Aorta (tissue), 5 donors: Measurements from ENCODE around the gene PTTG1IP. TPM values are rescaled to one million over a fixed set of nuclear protein-coding genes. Genes with fewer than 3 reads are reported as not detected.

ENCODE experiments used
- ATAC-seq: fragments of 200-7000 bp; cut with Tn5 transposase; one replicate; pipeline ENCODE4 v1.9.1; 2022; ENCODE audit warnings: moderate library complexity; ENCODE audit not compliant: low FRiP score
- DNase-seq, 2 donors: peaks; one replicate each; pipeline ENCODE4 v3.0.0-alpha.2; 2020
- H3K27ac ChIP-seq, 2 donors: one replicate each; pipeline ENCODE4 v1.5.1; 2013; ENCODE audit warnings: low read length in 2 of 2, mild to moderate bottlenecking in 2 of 2, moderate library complexity in 2 of 2, control low read depth in 1 of 2, inconsistent platforms in 1 of 2, low read depth in 1 of 2
- H3K27me3 ChIP-seq, 2 donors: one replicate each; pipeline ENCODE4 v1.6.1; 2013; ENCODE audit warnings: control low read depth in 1 of 2, low read length in 1 of 2, mild to moderate bottlenecking in 1 of 2, moderate library complexity in 1 of 2; ENCODE audit not compliant: insufficient read depth in 2 of 2, control insufficient read depth in 1 of 2
- H3K36me3 ChIP-seq, 2 donors: one replicate each; pipeline ENCODE4 v1.6.1; 2013; ENCODE audit warnings: control low read depth in 1 of 2, low read length in 1 of 2, mild to moderate bottlenecking in 1 of 2; ENCODE audit not compliant: insufficient read depth in 2 of 2, control insufficient read depth in 1 of 2
- H3K4me1 ChIP-seq, 2 donors: one replicate each; pipeline ENCODE4 v1.6.1; 2013; ENCODE audit warnings: low read length in 2 of 2, control low read depth in 1 of 2, mild to moderate bottlenecking in 1 of 2, moderate library complexity in 1 of 2; ENCODE audit not compliant: insufficient read depth in 2 of 2, control insufficient read depth in 1 of 2
- H3K4me3 ChIP-seq, 2 donors: one replicate each; pipeline ENCODE4 v1.5.1; 2013; ENCODE audit warnings: low read length in 2 of 2, control low read depth in 1 of 2, mild to moderate bottlenecking in 1 of 2
- H3K9me3 ChIP-seq: one replicate; pipeline ENCODE4 v1.6.1; 2013; ENCODE audit warnings: mild to moderate bottlenecking, low read length; ENCODE audit not compliant: control insufficient read depth
- WGBS, 2 donors: extraction: QIAGEN DNeasy Blood & Tissue Kit; methylation state at CpG; one replicate each; pipeline ENCODE4 v1.1.7; 2013; 5-methylcytosine and 5-hydroxymethylcytosine counted together
- intact Hi-C, 2 donors: fragments of 100-400 bp; cut with DNase I; formaldehyde crosslinking; loops; one replicate each; pipeline versions ENCODE4 v1.14.2 to v1.15.0; 2022
- polyA plus RNA-seq, 2 donors: library from polyadenylated mRNA; stranded (reverse); fragments of 200-250 nt; gene quantifications; one replicate each; pipeline ENCODE4 v1.2.3, GENCODE V29; 2013
- total RNA-seq, 2 donors: library from RNA; stranded (reverse); fragmentation: NEBNext Ultra II Directional; extraction: Animal tissue kit (Norgen Biotek cat#: 25700); gene quantifications; one replicate each; pipeline ENCODE4 v1.2.1, GENCODE V29; 2021
- donor health status: healthy with polysubstance abuse.
- donor health status: Bipolar disorder and iron deficiency.
- donor health status: DM: no; HTN: no; CAD: no.
- donor health status: DM: no; HTN: no; CAD: no.
- donor health status: DM: yes; HTN: yes; CAD: no.

PTTG1IP gene
- total and polyA plus RNA-seq, 4 donors: 103 to 271 (median 230) TPM

- DNase-seq (peak in 1 of 2 donors; percentile 75), ATAC-seq (no peak)
- peaks cover 6 to 8% of the 10 kb centered on the region in 2 donors for H3K36me3 ChIP-seq
- no peaks in the 10 kb centered on the region for H3K9me3 ChIP-seq
- H3K4me3 ChIP-seq: no peak overlapping the region
- H3K27ac ChIP-seq: no peak overlapping the region
- intact Hi-C loops: no loop called here
- H3K27me3 ChIP-seq: no peaks in the 10 kb centered on the region
- no peaks in the 10 kb centered on the region for H3K4me1 ChIP-seq
- WGBS, 2 donors: 79 to 81% methylated on average over 23 to 24 of the region's 24 CpGs
Observed at GRCh38 chr21:44847261-44848056, 26.0 kb downstream of the PTTG1IP start.

DNA sequence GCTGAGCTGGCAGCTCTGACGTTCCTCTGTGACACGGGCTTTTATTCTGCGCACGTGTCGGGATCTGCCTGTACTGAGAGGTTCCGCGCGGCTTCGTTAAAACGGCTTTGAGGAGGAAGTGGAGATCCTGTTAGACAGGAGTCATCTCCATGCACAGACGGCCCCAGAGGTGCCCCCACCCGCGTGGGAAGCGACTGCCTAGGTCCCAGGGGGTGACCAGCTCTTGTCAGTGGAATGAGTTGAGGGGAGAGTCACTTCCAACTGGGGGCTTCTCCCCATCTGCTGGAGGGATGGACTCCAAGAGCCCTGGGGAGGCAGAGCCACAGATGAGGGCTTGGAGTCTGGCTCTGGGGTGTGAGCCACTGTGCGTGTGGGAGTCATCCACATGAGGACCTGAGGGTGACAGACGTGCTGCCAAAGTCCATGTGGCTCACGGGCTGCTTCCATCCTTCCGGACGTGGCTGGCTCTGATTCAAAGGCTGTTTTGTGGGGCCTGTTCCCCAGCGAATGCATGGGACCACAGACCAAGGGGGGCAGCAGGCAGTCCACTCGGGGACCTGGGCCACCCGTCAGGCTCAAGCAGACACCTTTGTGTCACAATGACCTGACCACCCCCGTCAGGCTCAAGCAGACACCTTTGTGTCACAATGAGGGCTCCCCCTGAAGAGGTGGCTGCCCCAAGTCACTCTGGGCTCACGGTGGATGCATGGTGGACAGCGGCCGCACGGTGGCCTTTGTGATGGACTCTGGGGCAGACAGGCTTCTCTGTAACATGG lies 26.8 kb downstream of the PTTG1IP start:
- Histone ChIP-seq H3K36me3 (peaks cover 6 to 8% of the 10 kb centered on the region in 2 donors), H3K4me1 (no peaks in the 10 kb centered on the region), H3K27me3 (no peaks in the 10 kb centered on the region), H3K9me3 (no peaks in the 10 kb centered on the region), H3K4me3 (no peak overlapping the region), H3K27ac (no peak overlapping the region)
- 35 to 38% methylated on average over 27 of the region's 27 CpGs for WGBS, 2 donors
- intact Hi-C loops: no loop called here
- peak; percentile 60 for ATAC-seq
- DNase-seq: peak; percentile 84 to 85

DNA sequence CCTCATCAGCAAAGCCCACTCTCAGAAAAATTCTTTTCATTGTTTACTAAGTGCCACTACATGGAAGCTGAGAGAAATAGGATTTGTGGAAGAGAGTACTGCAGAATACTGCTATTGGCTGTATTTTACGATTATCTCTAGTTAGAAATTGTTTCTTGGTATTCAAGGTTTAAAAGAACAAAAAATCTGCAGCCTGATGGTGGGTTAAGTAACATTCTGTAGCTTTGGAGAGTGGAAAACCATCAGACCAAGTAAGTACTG lies 27.3 kb downstream of the PTTG1IP start:
- no peaks in the 10 kb centered on the region for H3K9me3 ChIP-seq
- no peak for ATAC-seq
- H3K4me1 ChIP-seq: no peaks in the 10 kb centered on the region
- no peaks in the 10 kb centered on the region for H3K27me3 ChIP-seq
- no peak for DNase-seq
- no peak overlapping the region for H3K27ac ChIP-seq
- H3K36me3 ChIP-seq: peaks cover 6 to 7% of the 10 kb centered on the region in 2 donors
- intact Hi-C loops: no loop called here
- no peak overlapping the region for H3K4me3 ChIP-seq
- WGBS, 2 donors: 12% methylated on average over 1 of the region's 1 CpG

DNA sequence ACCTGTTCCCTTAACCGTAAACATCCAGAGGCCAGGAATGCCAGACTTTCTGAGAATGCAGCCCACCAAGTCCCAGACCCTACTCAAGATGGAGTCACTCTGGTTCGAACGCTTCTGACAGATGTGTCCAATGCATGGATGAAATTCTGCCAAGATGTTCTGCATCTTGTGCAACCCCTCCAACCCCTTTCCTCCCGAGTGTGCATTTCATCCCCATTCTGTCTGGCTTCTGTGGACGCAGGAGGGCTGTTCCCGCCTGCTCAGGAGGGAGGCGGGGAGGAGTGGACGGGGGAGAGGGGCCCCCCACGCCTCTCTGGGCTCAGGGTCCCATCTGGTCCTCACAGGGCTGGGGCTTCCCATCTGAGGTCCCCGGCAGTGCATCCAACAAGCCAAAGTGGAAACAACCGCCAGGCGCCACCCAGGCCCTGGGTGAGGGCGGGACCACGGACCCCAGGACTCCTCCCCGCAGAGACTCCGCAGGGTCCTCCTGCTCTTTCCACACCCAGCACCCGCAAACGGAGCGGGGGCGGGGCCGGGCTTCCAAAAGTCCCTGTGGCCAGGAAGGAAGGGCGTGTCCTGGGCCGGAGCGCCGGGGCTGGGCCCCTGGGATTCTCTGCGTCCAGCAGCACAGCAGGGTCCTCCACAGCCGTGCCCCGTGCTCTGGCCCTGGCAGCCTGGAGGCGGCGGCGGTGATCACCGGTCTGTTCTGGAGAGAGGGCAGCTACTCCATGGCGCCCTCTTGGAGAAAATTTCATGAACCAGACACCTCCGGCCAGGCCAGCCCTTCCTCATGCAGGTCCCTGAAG lies 27.9 kb downstream of the PTTG1IP start:
- DNase-seq (peak; percentile 82 to 91), ATAC-seq (peak; percentile 73)
- peaks cover 6 to 7% of the 10 kb centered on the region in 2 donors for H3K36me3 ChIP-seq
- intact Hi-C loops: no loop called here
- H3K27me3 ChIP-seq: no peaks in the 10 kb centered on the region
- no peaks in the 10 kb centered on the region for H3K9me3 ChIP-seq
- H3K4me3 ChIP-seq: no peak overlapping the region
- no peaks in the 10 kb centered on the region for H3K4me1 ChIP-seq
- no peak overlapping the region for H3K27ac ChIP-seq
- WGBS, 2 donors: 11% methylated on average over 30 to 34 of the region's 34 CpGs

GRCh38 chr21:44844256-44844655 lies 29.2 kb downstream of the PTTG1IP start:
- WGBS, 2 donors: 59 to 66% methylated on average over 16 of the region's 16 CpGs
- Histone ChIP-seq H3K4me1 (no peaks in the 10 kb centered on the region), H3K9me3 (no peaks in the 10 kb centered on the region), H3K4me3 (no peak overlapping the region), H3K36me3 (no peaks in the 10 kb centered on the region), H3K27ac (no peak overlapping the region), H3K27me3 (no peaks in the 10 kb centered on the region)
- ATAC-seq (no peak), DNase-seq (no peak)
- intact Hi-C loops: no loop called here

DNA sequence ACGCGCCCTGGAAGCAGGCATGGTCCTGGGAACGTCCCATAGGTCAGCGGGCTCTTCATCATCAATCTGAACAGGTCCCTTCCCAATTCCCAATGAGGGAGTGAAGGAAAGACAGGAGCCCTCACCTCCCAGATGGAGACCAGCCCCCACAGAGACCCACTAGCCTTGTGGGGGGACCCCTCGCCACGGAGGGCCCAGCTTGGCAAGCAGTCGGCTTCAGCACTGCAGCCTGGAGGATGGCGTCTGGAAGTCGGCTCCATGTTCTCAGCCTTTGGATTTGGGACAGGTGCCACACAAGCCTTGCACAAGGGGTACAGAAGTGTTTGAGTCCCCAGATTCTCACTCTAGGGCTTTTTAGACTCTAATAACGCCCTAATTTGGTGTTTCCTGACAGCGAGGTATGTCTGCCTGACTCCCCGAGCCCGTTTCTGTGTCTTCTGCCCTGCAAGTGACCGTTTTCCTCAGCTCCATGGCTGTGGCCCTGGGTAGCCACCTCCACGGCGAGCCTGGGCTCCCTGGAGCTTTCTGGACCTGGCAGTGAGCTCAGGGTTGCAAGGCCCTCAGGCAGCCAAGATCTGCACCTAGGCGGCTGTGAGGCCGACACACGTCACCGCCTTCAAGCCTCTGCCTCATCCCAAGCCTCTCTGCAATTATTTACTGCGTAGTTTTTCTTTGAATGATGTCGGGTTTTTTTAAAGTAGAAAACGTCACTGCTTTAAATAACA lies 30.6 kb downstream of the PTTG1IP start:
- H3K27me3 ChIP-seq: no peaks in the 10 kb centered on the region
- no peaks in the 10 kb centered on the region for H3K4me1 ChIP-seq
- H3K9me3 ChIP-seq: no peaks in the 10 kb centered on the region
- no peaks in the 10 kb centered on the region for H3K36me3 ChIP-seq
- H3K4me3 ChIP-seq: no peak overlapping the region
- DNase-seq (no peak), ATAC-seq (no peak)
- H3K27ac ChIP-seq: no peak overlapping the region
- intact Hi-C loops: no loop called here
- 78 to 80% methylated on average over 23 of the region's 23 CpGs for WGBS, 2 donors

- Histone ChIP-seq H3K4me3 (no peak overlapping the region), H3K36me3 (no peaks in the 10 kb centered on the region), H3K4me1 (no peaks in the 10 kb centered on the region), H3K27me3 (no peaks in the 10 kb centered on the region), H3K9me3 (no peaks in the 10 kb centered on the region), H3K27ac (no peak overlapping the region)
- DNase-seq (no peak), ATAC-seq (no peak)
- intact Hi-C loops: no loop called here
- WGBS, 2 donors: 83 to 84% methylated on average over 10 of the region's 10 CpGs
Observed at GRCh38 chr21:44842087-44842486, 31.4 kb downstream of the PTTG1IP start.

DNA sequence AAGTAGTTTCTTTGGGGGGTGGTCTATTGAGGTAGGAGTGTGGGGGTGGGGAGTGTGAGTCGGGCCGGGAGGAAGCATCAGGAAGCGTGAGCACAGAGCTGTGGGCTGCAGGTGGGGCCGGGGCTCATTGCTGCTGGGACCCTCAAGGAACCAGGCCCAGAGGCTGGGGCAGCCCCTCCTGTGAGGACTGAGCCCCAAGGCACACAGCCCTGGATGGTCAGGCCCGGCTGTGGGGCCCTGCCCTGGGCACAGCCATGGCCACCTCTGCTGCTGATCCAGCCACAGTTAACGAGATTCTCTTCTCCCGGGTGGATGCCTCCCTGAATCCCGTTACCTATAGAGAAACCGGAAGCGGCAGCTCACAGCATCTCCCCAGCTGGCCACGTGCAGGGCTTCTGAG lies 32.7 kb downstream of the PTTG1IP start:
- Histone ChIP-seq H3K4me3 (no peak overlapping the region), H3K4me1 (no peaks in the 10 kb centered on the region), H3K36me3 (no peaks in the 10 kb centered on the region), H3K9me3 (no peaks in the 10 kb centered on the region), H3K27me3 (no peaks in the 10 kb centered on the region), H3K27ac (no peak overlapping the region)
- ATAC-seq: no peak
- intact Hi-C loops: no loop called here
- WGBS, 2 donors: 89 to 90% methylated on average over 11 of the region's 11 CpGs
- DNase-seq: no peak
